Activated CD4-positive, alpha-beta T cell treated with anti-CD3 and anti-CD28 coated beads, Interleukin-10, Interleukin-2, amounts not matched to agents 100 ng/mL and 50 ng/mL, durations not matched to agents 16 hours and 8 hours (primary cell): Measurements from ENCODE around the gene PPFIBP2.

Experiments
- DNase-seq: peaks from one replicate; pipeline ENCODE4 v3.0.0-alpha.2; 2020

Gene PPFIBP2

GRCh38 chr11:7605186-7605943 lies 91.6 kb downstream of the PPFIBP2 start:
- no peak for DNase-seq

- DNase-seq, result no peak
These were observed 92.7 kb downstream of the PPFIBP2 start for GRCh38 chr11:7606496-7606895.

GRCh38 chr11:7609015-7609414 lies 95.2 kb downstream of the PPFIBP2 start:
- no peak for DNase-seq

- DNase-seq, result no peak
These were observed 95.7 kb downstream of the PPFIBP2 start for GRCh38 chr11:7609521-7609920.

DNA sequence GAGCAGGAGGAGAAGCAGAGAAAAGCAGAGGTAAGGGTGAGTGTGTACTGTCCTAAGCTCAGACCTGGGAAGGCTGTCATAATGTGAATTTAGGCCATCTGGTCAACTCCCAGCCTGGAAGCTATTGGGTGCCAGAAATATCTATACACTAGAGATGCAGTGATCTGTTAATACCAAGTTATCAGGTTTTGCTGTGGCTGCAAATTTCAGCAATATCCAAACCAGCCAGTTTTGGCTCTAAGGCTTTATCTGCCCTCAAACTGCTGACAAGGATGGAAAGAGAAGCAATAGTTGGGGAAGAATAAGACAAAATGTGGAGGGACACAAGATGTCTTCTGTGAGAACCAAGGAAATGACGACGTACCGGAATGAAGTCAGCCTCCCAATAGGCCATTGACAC lies 96.6 kb downstream of the PPFIBP2 start:
- DNase-seq, result no peak

DNA sequence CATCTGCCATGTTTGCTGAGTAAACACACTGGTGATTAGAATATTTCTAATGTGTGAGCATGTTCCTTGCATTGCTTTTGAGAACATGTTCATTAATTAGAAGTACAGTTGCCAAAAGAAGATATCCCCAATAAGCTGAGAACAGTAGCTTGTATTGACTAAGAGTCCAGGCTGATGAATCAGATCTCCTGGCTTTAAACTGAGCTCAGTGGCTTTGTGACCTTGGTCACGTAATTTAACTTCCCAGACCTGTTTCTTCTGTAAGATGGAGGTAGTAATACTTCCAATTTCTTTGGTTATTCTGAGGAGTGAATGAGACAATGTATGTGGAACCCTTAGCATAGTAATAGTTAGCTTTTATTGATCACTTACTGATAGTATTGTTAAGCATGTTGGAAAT lies 97.6 kb downstream of the PPFIBP2 start:
- DNase-seq, result no peak

DNA sequence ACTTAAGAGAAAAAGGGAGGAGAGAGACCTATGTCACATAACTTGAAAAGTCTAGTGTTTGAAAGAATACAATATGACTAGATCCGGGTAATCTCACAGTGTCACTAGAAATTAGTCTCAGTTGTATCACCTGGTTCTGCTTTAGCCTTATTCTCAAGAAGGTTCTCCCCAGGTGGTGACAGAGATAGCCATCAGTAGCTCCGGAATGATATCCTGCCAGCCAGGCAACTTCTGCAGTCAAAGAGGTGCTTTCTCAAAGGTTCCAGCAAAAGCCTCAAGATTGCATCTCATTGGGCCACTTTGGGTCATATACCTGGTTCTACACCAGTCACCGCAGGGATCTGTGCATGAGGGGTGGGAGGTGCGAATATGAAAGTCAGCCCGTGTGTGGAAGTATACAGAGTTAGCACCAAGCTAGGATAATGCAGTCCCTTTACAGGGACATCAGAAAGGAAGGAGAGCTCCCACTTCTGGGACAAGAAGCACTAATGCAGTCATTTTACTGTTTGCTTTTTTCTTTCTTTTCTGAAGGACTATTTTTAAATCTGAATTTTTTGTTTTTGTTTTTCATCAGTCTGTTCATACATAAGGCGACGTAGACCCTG lies 98.4 kb downstream of the PPFIBP2 start:
- no peak for DNase-seq

DNA sequence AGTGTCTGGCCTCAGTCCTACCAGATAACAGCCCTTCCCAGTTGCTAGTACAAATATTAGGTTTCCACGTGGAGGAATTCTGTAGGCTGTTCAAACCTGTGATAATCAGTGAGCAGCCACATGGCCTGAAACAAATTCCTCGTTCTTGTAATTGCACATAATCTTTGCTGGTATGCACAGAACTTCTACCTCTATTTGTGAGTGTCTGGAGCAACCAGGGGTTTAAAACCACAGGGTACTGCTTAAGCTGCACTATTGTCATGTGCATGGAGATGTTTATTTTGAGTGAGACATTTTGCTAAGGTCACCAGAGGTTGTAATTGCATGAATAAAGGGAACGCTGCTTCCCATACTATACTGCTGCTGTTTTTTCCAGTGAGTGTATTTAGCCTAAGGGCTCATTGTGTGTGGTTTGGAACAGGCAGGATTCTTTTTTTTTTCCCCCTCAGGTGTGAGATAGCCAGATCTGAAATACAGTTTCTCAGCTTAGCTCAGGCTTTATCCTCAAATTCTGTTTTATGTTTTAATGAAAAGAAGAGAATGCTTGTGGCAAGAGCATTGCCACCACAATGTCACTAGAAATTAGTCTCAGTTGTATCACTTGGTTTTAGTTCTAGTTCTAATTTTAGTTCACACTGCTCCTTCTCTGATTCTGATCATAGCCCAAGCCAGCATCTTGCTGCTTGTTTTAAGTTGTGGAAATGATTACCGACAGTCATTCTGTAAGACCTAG lies 99.0 kb downstream of the PPFIBP2 start:
- DNase-seq, result no peak

GRCh38 chr11:7613394-7613720 lies 99.6 kb downstream of the PPFIBP2 start:
- no peak for DNase-seq

GRCh38 chr11:7614656-7615055 lies 100.9 kb downstream of the PPFIBP2 start:
- no peak for DNase-seq

- DNase-seq, result no peak
These were observed 103.2 kb downstream of the PPFIBP2 start for GRCh38 chr11:7617032-7617431.

- DNase-seq, result no peak
These were observed 105.5 kb downstream of the PPFIBP2 start for GRCh38 chr11:7619322-7619721.

DNA sequence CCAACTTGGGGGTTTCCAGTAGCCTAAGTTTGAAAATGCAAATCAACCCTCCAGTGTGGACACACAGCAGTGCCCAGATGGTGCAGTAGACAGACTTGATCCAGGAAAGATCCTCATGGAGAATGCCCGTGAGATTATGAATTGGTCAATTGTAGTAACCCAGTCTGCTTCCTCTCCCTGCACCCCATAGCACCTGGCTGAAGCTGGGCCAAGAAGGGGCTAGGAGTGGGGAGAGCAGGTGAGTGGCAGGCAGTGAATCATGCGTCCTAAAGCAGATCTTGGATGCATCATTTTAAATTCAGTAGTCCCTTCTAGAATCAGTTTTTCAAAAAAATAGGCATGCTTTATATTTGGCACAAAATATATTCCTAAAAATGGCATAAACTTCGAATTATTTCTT lies 107.3 kb downstream of the PPFIBP2 start:
- DNase-seq, result no peak

DNA sequence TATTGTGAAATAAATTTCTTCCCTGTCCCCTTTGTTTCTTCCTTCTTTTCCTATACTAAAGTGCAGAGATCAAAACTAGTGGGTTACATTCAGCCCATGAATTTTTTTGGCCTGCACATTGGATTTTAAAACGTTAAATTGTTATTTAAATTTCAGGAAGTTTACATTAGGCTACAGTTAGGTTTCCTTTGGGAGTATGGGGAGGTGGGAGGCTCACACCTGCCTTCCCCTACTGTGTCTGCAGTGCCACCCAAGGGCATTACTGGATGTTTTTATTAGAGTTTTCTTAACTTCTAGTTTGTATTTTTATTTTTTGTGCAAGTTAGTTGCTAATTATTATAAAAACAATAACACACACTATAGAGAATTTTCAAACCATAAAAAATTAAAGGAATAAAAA lies 107.8 kb downstream of the PPFIBP2 start:
- DNase-seq, result no peak

GRCh38 chr11:7622721-7623120 lies 108.9 kb downstream of the PPFIBP2 start:
- no peak for DNase-seq

- no peak for DNase-seq
These were observed 114.9 kb downstream of the PPFIBP2 start for GRCh38 chr11:7628660-7629059.

GRCh38 chr11:7630002-7630401 lies 116.2 kb downstream of the PPFIBP2 start:
- no peak for DNase-seq

- no peak for DNase-seq
These were observed 118.4 kb downstream of the PPFIBP2 start for GRCh38 chr11:7632211-7632610.

DNA sequence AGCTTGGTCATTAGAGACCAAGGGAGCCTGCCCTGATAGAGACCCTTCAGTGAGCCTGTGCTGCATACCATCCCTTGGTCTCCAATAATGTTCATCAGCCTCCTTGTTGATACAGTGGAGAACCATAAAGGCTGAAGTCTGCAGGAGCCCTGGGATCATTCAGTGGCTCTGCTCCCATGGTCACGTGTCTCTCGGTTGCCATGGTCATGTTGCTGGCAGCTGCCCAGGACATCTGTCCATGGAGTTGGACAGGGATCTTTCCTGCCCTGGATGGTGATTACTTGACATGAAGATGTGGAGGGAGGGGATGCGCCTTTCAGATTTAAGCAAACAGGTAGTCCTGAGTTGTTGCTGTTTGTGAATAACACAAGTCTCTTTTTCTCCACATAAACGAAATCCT lies 121.3 kb downstream of the PPFIBP2 start:
- DNase-seq, result no peak

- DNase-seq, result no peak
These were observed 121.9 kb downstream of the PPFIBP2 start for GRCh38 chr11:7635708-7636107.

DNA sequence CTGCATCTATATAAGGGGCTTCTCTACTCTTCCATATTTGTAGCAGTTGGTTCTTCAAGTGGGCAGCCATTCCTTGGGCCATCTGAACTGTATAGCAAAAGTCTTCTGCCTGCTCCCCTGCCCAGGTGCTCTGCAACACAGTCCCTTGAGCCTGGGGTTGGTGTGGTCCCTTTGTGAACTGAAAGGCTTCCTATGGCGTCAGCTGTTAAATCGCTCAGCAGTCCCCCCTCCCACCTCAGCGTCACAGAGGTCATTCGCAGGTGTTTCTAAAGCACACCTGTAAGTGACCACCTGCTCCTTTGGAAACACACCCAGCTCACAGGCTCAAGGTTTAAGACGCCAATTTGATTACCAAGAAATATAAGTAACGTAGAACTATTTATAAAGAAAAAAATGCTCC lies 122.6 kb downstream of the PPFIBP2 start:
- no peak for DNase-seq

GRCh38 chr11:7637447-7638157 lies 123.8 kb downstream of the PPFIBP2 start:
- no peak for DNase-seq
